Transverse colon (tissue), 4 donors: ENCODE data around the gene KLHL12.

Experiments used
- EP300 ChIP-seq: sonication (generic); formaldehyde crosslinking; IDR thresholded peaks from one replicate; pipeline ENCODE4 v1.6.1; 2017; ENCODE audit warnings: antibody characterized with exemption, low read depth
- POLR2AphosphoS5 ChIP-seq, 3 donors: sonication (generic); formaldehyde crosslinking; IDR thresholded peaks; one replicate each; pipeline ENCODE4 v1.6.1; 2016; ENCODE audit warnings: antibody characterized with exemption in 3 of 3
- TF ChIP-seq, protein P1 (sequence below), 5 experiments: fragments of 200-600 bp in 3 of 5; fragments of 450-650 bp in 2 of 5; sonication (generic) in 3 of 5; IDR thresholded peaks; 1 replicate in 2 of 5; 2 replicates in 3 of 5; pipeline ENCODE4 v1.5.1; 2016 to 2017; ENCODE audit warnings: antibody characterized with exemption in 5 of 5, inconsistent platforms in 3 of 5, mild to moderate bottlenecking in 2 of 5, moderate library complexity in 1 of 5

GRCh38 chr1:202843081-202843480 lies 84.0 kb downstream of the KLHL12 start:
- TF ChIP-seq, protein P1, sequence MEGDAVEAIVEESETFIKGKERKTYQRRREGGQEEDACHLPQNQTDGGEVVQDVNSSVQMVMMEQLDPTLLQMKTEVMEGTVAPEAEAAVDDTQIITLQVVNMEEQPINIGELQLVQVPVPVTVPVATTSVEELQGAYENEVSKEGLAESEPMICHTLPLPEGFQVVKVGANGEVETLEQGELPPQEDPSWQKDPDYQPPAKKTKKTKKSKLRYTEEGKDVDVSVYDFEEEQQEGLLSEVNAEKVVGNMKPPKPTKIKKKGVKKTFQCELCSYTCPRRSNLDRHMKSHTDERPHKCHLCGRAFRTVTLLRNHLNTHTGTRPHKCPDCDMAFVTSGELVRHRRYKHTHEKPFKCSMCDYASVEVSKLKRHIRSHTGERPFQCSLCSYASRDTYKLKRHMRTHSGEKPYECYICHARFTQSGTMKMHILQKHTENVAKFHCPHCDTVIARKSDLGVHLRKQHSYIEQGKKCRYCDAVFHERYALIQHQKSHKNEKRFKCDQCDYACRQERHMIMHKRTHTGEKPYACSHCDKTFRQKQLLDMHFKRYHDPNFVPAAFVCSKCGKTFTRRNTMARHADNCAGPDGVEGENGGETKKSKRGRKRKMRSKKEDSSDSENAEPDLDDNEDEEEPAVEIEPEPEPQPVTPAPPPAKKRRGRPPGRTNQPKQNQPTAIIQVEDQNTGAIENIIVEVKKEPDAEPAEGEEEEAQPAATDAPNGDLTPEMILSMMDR (IDR thresholded peaks at IDR 0.05) = no peak
- TF ChIP-seq EP300 (no peak), POLR2AphosphoS5 (IDR thresholded peaks at IDR 0.05) (no peak)
